ENCODE measurements around the gene SLC46A1. TPM values are rescaled to one million over a fixed set of nuclear protein-coding genes. Genes with fewer than 3 reads are reported as not detected.

SLC46A1 gene
- total and polyA plus RNA-seq, 2 of the 13 experiments (the other 11 are each of a cell fraction or from before 2014, with no cell fraction given): 19.6 to 22.6 TPM

DNA sequence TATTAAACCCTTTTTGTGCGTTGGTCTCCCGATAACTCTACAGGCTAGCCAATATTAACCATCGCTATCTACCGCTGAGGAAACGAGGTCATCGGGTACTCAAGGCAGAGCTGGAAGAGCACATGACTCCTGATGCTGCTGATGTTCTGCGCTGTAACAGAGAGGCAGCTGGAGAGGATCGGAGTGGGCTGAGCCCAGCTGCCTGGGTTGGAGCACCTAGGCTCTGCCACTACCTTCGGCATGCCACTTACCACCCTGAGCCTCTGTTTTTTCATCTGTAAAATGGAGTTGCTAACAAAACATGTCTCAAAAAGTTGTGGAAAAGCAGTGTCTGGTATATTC lies 432 bp upstream of the SLC46A1 start:
- peak overlapping the region; percentile 79; the same call in 1 of the 2 replicates for H3K9ac ChIP-seq (ENCODE audit: insufficient read depth, low read depth, low read length)
- no peaks in the 10 kb centered on the region; a peak in 1 of 5 replicates for H3K27me3 ChIP-seq (ENCODE audit: control insufficient read depth in 1 of 2, insufficient read depth in 2 of 2, low read length in 2 of 2)
- POLR2A ChIA-PET: interaction anchor here (0.8 to 3.4 kb wide), 7 partner anchors 8 to 165 kb away, joined by 3 to 122 read pairs (median 22); partner anchors contain the start of genes PIGS, POLDIP2, SARM1 and SEBOX
- peaks cover 13% of the 10 kb centered on the region for H3K79me2 ChIP-seq (ENCODE audit: insufficient read depth, low read length)
- no peak for FAIRE-seq
- H3K27ac ChIP-seq (ENCODE audit: extremely low read length, insufficient read depth, low read length): peak overlapping the region; percentile 67
- CTCF ChIA-PET (ENCODE audit: low intra/inter-chr PET ratio, low total read pairs): interaction anchor here (1.3 kb wide), 1 partner anchor 10 kb away, joined by 4 read pairs; no protein-coding TSS in a partner anchor
- in situ Hi-C loops (cut with HindIII; ENCODE audit: extremely low pct_ligation_motif_present, low pct_unique_long_range_greater_than_20kb): no loop called here
- peaks cover 27% of the 10 kb centered on the region for H3K4me1 ChIP-seq (ENCODE audit: insufficient read depth, low read length)
- peak overlapping the region; percentile 97 for H3K4me2 ChIP-seq (ENCODE audit: low read depth, low read length)
- intact Hi-C loops (cut with micrococcal nuclease; ENCODE audit: unreplicated experiment): no loop called here
- peaks cover 9 to 23% of the 10 kb centered on the region in 2 experiments for H3K36me3 ChIP-seq (replicated peaks in 1 of 2; ENCODE audit: control insufficient read depth in 1 of 2, insufficient read depth in 2 of 2, low read length in 2 of 2)
- ATAC-seq: no peak
- 0 out of 2 replicates have a peak, but pooled peaks have one; percentile 13 for TF ChIP-seq ZNF556 (CRISPR knock-in tag; IDR thresholded peaks at IDR 0.05; ENCODE audit: borderline replicate concordance)
- no peak for TF ChIP-seq FOXC1 (CRISPR knock-in tag; IDR thresholded peaks at IDR 0.05; ENCODE audit: borderline replicate concordance)
- no peak for TF ChIP-seq NBN (conservative IDR thresholded peaks at IDR 0.05)
- peak; percentile 9; the same call in 1 of the 2 replicates for TF ChIP-seq ARNTL (CRISPR knock-in tag; IDR thresholded peaks at IDR 0.05)
- TF ChIP-seq ZSCAN29 (CRISPR knock-in tag; conservative IDR thresholded peaks at IDR 0.05): 0 out of 2 replicates have a peak, but pooled peaks have one; percentile 35
- peak; percentile 70 for TF ChIP-seq ZNF629 (CRISPR knock-in tag; conservative IDR thresholded peaks at IDR 0.05)
- TF ChIP-seq ZMYM3 (CRISPR knock-in tag; IDR thresholded peaks at IDR 0.05): peak; percentile 31; the same call in 1 of the 2 replicates
- H3K9me3 ChIP-seq (ENCODE audit: low read length): no peaks in the 10 kb centered on the region
- TSS peak; percentile 69 for BruUV-seq (replicated peaks)
- DNase-seq (ENCODE audit: low spot score): no peak
- peak overlapping the region; percentile 68 to 84 (median 76); a peak in 5 of 6 replicates for H3K4me3 ChIP-seq (replicated peaks in 1 of 3; ENCODE audit: insufficient read depth in 1 of 3, low read depth in 2 of 3, low read length in 3 of 3)
- WGBS (ENCODE audit: low lambda C conversion rate): 76% methylated on average over 8 of the region's 9 CpGs
- no peak overlapping the region for H2AFZ ChIP-seq (ENCODE audit: low read length)
- no peaks in the 10 kb centered on the region for H4K20me1 ChIP-seq (ENCODE audit: insufficient read depth, low read length)
